ENCODE results near the gene ING3.

- TF ChIP-seq ZNF276 (CRISPR knock-in tag; IDR thresholded peaks at IDR 0.05; ENCODE audit: low read depth) (no peak), KDM5A (IDR thresholded peaks at IDR 0.05; ENCODE audit: borderline replicate concordance, low read length) (no peak), ZNF800 (CRISPR knock-in tag; IDR thresholded peaks at IDR 0.05) (no peak), SNAI1 (CRISPR knock-in tag; IDR thresholded peaks at IDR 0.05; ENCODE audit: borderline replicate concordance) (no peak), ZNF580 (CRISPR knock-in tag; IDR thresholded peaks at IDR 0.05; ENCODE audit: borderline replicate concordance, low read depth) (no peak), EZH2 (conservative IDR thresholded peaks at IDR 0.05; ENCODE audit: low read depth, low read length) (no peak), GABPA (IDR thresholded peaks at IDR 0.05; ENCODE audit: low read depth, low read length) (no peak), GABPA (CRISPR knock-in tag; IDR thresholded peaks at IDR 0.05; ENCODE audit: low read depth) (no peak), POLR2A (IDR thresholded peaks at IDR 0.05; ENCODE audit: insufficient read depth in 1 of 2, low read depth in 2 of 2, low read length in 2 of 2) (no peak), USF2 (IDR thresholded peaks at IDR 0.05; ENCODE audit: low read depth, low read length) (no peak), USF2 (CRISPR knock-in tag; IDR thresholded peaks at IDR 0.05; ENCODE audit: borderline replicate concordance) (no peak), ZNF737 (CRISPR knock-in tag; IDR thresholded peaks at IDR 0.05; ENCODE audit: borderline replicate concordance) (no peak; the same call in 1 of the 2 replicates), ATF3 (CRISPR knock-in tag; IDR thresholded peaks at IDR 0.05) (no peak)
These were observed 37.4 kb downstream of the ING3 start for GRCh38 chr7:120987683-120988590.
